H1 (cell line): ENCODE measurements around the gene PRKAB2. TPM values are rescaled to one million over a fixed set of nuclear protein-coding genes. Genes with fewer than 3 reads are reported as not detected.

ENCODE experiments used
- CTCF ChIA-PET: fragments of 300-600 bp; sonication (Branson Sonifier 250); formaldehyde crosslinking; loops from one replicate; lab custom pipeline; 2021; ENCODE audit not compliant: partially characterized antibody; lab: Charles Lee
- POLR2A ChIA-PET: fragments of 300-600 bp; sonication (Branson Sonifier 250); formaldehyde crosslinking; loops from one replicate; lab custom pipeline; 2021; ENCODE audit warnings: inconsistent platforms; ENCODE audit not compliant: partially characterized antibody; lab: Charles Lee
- DNase-seq, 2 experiments: peaks; one replicate each; pipeline versions ENCODE4 v3.0.0 to v3.0.0-alpha.2; 2010 to 2022; ENCODE audit warnings: low spot score in 2 of 2, low read depth in 1 of 2, mixed read lengths in 1 of 2
- FAIRE-seq: peaks from 2 replicates; lab custom pipeline; 2011; peaks lifted over from hg19 to GRCh38; lab: Jason Lieb, UNC
- H2AFZ ChIP-seq: 2 replicates; pipeline ENCODE4 v1.8.1; 2012; ENCODE audit warnings: low read length, inconsistent platforms
- H2AK5ac ChIP-seq: 2 replicates; pipeline ENCODE4 v1.6.1; 2013; ENCODE audit warnings: low read depth, low read length
- H2BK120ac ChIP-seq: replicated peaks from 2 replicates; pipeline ENCODE3; 2013; ENCODE audit warnings: low read depth, low read length, inconsistent platforms
- H2BK12ac ChIP-seq: 2 replicates; pipeline ENCODE4 v1.6.1; 2013; ENCODE audit warnings: low read depth, low read length
- H2BK15ac ChIP-seq: 2 replicates; pipeline ENCODE4 v1.6.1; 2013; ENCODE audit warnings: low read length
- H2BK20ac ChIP-seq: 2 replicates; pipeline ENCODE4 v1.6.1; 2013; ENCODE audit warnings: low read length
- H2BK5ac ChIP-seq: 2 replicates; pipeline ENCODE4 v1.6.1; 2013; ENCODE audit warnings: low read depth, low read length
- H3K14ac ChIP-seq: 2 replicates; pipeline ENCODE4 v1.6.1; 2013; ENCODE audit warnings: inconsistent platforms; ENCODE audit not compliant: insufficient read length
- H3K18ac ChIP-seq: 2 replicates; pipeline ENCODE4 v1.6.1; 2013; ENCODE audit warnings: low read length; ENCODE audit errors: extremely low read depth
- H3K23ac ChIP-seq: 2 replicates; pipeline ENCODE4 v1.6.1; 2013; ENCODE audit warnings: inconsistent platforms; ENCODE audit not compliant: insufficient read length
- H3K23me2 ChIP-seq: 2 replicates; pipeline ENCODE4 v1.6.1; 2013; ENCODE audit warnings: low read depth, low read length
- H3K27ac ChIP-seq: 2 replicates; pipeline ENCODE4 v1.6.1; 2011; ENCODE audit warnings: low read depth, low read length, inconsistent platforms
- H3K27me3 ChIP-seq, 4 experiments: replicated peaks in 1 of 4; 1 replicate in 1 of 4; 2 replicates in 3 of 4; pipeline versions ENCODE4 v1.6.1 to v1.8.1; 2011 to 2013; ENCODE audit warnings: low read length in 3 of 4, mild to moderate bottlenecking in 3 of 4, inconsistent platforms in 2 of 4, mixed read lengths in 2 of 4, moderate library complexity in 1 of 4; ENCODE audit not compliant: control insufficient read depth in 3 of 4, insufficient read depth in 3 of 4; ENCODE audit errors: extremely low read depth in 1 of 4
- H3K36me3 ChIP-seq, 4 experiments: 2 replicates each; pipeline versions ENCODE4 v1.6.1 to v1.8.1; 2011 to 2013; ENCODE audit warnings: mild to moderate bottlenecking in 4 of 4, low read length in 3 of 4, moderate library complexity in 2 of 4, control low read depth in 1 of 4, inconsistent platforms in 1 of 4; ENCODE audit not compliant: insufficient read depth in 4 of 4, control insufficient read depth in 2 of 4
- H3K4ac ChIP-seq: replicated peaks from 2 replicates; pipeline ENCODE3; 2013; ENCODE audit warnings: low read length, low read depth, mixed read lengths, inconsistent platforms; ENCODE audit not compliant: insufficient read length
- H3K4me1 ChIP-seq, 4 experiments: replicated peaks in 1 of 4; 1 replicate in 1 of 4; 2 replicates in 3 of 4; pipeline versions ENCODE4 v1.6.1 to v1.8.1; 2011 to 2013; ENCODE audit warnings: low read length in 3 of 4, inconsistent platforms in 2 of 4, mixed read lengths in 1 of 4; ENCODE audit not compliant: insufficient read depth in 4 of 4, control insufficient read depth in 3 of 4
- H3K4me2 ChIP-seq, 2 experiments: 2 replicates each; pipeline versions ENCODE4 v1.6.1 to v1.8.1; 2011 to 2013; ENCODE audit warnings: low read depth in 2 of 2, low read length in 2 of 2, control low read depth in 1 of 2, inconsistent platforms in 1 of 2, mild to moderate bottlenecking in 1 of 2; ENCODE audit not compliant: insufficient read depth in 1 of 2
- H3K4me3 ChIP-seq, 4 experiments: fragments of 200-600, 300-600 bp in 1 of 4; sonication (generic), shearing (Covaris generic), sonication (Bioruptor Twin) in 1 of 4; 2 replicates each; pipeline versions ENCODE4 v1.5.1 to v1.8.1; 2011 to 2016; ENCODE audit warnings: low read length in 4 of 4, low read depth in 3 of 4, control low read depth in 2 of 4, inconsistent platforms in 2 of 4, mild to moderate bottlenecking in 2 of 4, mixed read lengths in 1 of 4, moderate library complexity in 1 of 4; ENCODE audit not compliant: insufficient read depth in 2 of 4; ENCODE audit errors: extremely low read depth in 1 of 4
- H3K56ac ChIP-seq: replicated peaks from 2 replicates; pipeline ENCODE3; 2013; ENCODE audit warnings: low read depth, mild to moderate bottlenecking, mixed read lengths, low read length, inconsistent platforms; ENCODE audit not compliant: insufficient read length
- H3K79me1 ChIP-seq: 2 replicates; pipeline ENCODE4 v1.6.1; 2013; ENCODE audit warnings: low read depth, low read length, control low read depth
- H3K79me2 ChIP-seq, 2 experiments: 2 replicates each; pipeline versions ENCODE4 v1.6.1 to v1.8.1; 2012 to 2013; ENCODE audit warnings: low read length in 2 of 2, mild to moderate bottlenecking in 2 of 2, inconsistent platforms in 1 of 2; ENCODE audit not compliant: insufficient read depth in 2 of 2, control insufficient read depth in 1 of 2
- H3K9ac ChIP-seq, 4 experiments: replicated peaks in 1 of 4; 1 replicate in 1 of 4; 2 replicates in 3 of 4; pipeline versions ENCODE4 v1.6.1 to v1.8.1; 2011 to 2013; ENCODE audit warnings: low read depth in 3 of 4, low read length in 3 of 4, control low read depth in 2 of 4, mild to moderate bottlenecking in 2 of 4, moderate library complexity in 2 of 4, inconsistent platforms in 1 of 4; ENCODE audit errors: extremely low read depth in 1 of 4
- H3K9me3 ChIP-seq, 2 experiments: 2 replicates each; pipeline versions ENCODE4 v1.6.1 to v1.8.1; 2012 to 2013; ENCODE audit warnings: mild to moderate bottlenecking in 2 of 2, moderate library complexity in 2 of 2, control low read depth in 1 of 2, inconsistent platforms in 1 of 2, low read depth in 1 of 2, low read length in 1 of 2, mixed read lengths in 1 of 2; ENCODE audit not compliant: insufficient read depth in 2 of 2
- H4K20me1 ChIP-seq, 2 experiments: replicated peaks in 1 of 2; 2 replicates each; pipeline versions ENCODE3 to v1.8.1; 2011 to 2013; ENCODE audit warnings: inconsistent platforms in 2 of 2, low read length in 2 of 2, mild to moderate bottlenecking in 1 of 2; ENCODE audit not compliant: insufficient read depth in 2 of 2, control insufficient read depth in 1 of 2
- H4K5ac ChIP-seq: 2 replicates; pipeline ENCODE4 v1.6.1; 2013; ENCODE audit warnings: low read length, low read depth, mixed read lengths, inconsistent platforms; ENCODE audit not compliant: insufficient read length
- H4K8ac ChIP-seq: 2 replicates; pipeline ENCODE4 v1.8.0; 2013; ENCODE audit warnings: mild to moderate bottlenecking, moderate library complexity, low read length, inconsistent platforms; ENCODE audit not compliant: insufficient read depth; ENCODE audit errors: extremely low read depth
- H4K91ac ChIP-seq: replicated peaks from 2 replicates; pipeline ENCODE3; 2013; ENCODE audit warnings: low read length, mixed read lengths, inconsistent platforms; ENCODE audit not compliant: insufficient read length
- BCL11A ChIP-seq, 2 experiments: IDR thresholded peaks; one replicate each; pipeline ENCODE4 v1.6.1; 2011; ENCODE audit warnings: low read depth in 2 of 2, low read length in 2 of 2, mild to moderate bottlenecking in 2 of 2
- CTBP2 ChIP-seq: IDR thresholded peaks from 2 replicates; pipeline ENCODE4 v1.7.0; 2011; ENCODE audit warnings: borderline replicate concordance, mild to moderate bottlenecking, moderate library complexity, mixed read lengths, low read length; ENCODE audit not compliant: insufficient read depth, insufficient read length
- HDAC2 ChIP-seq, 2 experiments: fragments of 300-600 bp in 1 of 2; sonication (generic) in 1 of 2; IDR thresholded peaks; 2 replicates each; pipeline ENCODE4 v1.6.1; 2011 to 2012; ENCODE audit warnings: low read depth in 2 of 2, low read length in 2 of 2, mild to moderate bottlenecking in 2 of 2, moderate library complexity in 2 of 2, borderline replicate concordance in 1 of 2, inconsistent platforms in 1 of 2
- HDAC6 ChIP-seq: IDR thresholded peaks from one replicate; pipeline ENCODE4 v1.7.1; 2012; ENCODE audit warnings: low read depth, mild to moderate bottlenecking, inconsistent platforms, low read length, moderate library complexity
- KDM4A ChIP-seq: IDR thresholded peaks from one replicate; pipeline ENCODE4 v1.7.1; 2012; ENCODE audit warnings: low read depth, mild to moderate bottlenecking, moderate library complexity, low read length, inconsistent platforms; ENCODE audit not compliant: severe bottlenecking
- RXRA ChIP-seq: IDR thresholded peaks from 2 replicates; pipeline ENCODE4 v1.6.1; 2011; ENCODE audit warnings: low read depth, mild to moderate bottlenecking, low read length, moderate library complexity; ENCODE audit not compliant: insufficient read depth
- SAP30 ChIP-seq: fragments of 300-600 bp; sonication (generic); IDR thresholded peaks from 2 replicates; pipeline ENCODE4 v1.7.1; 2012; ENCODE audit warnings: low read length, moderate library complexity, mild to moderate bottlenecking, inconsistent platforms; ENCODE audit not compliant: insufficient read depth, insufficient replicate concordance
- TCF12 ChIP-seq: IDR thresholded peaks from 2 replicates; pipeline ENCODE4 v1.6.1; 2011; ENCODE audit warnings: low read depth, mild to moderate bottlenecking, low read length
- WGBS, 2 experiments: shearing (Covaris generic) in 1 of 2; methylation state at CpG; one replicate each; pipeline versions ENCODE4 v1.1.6 to v1.1.7; 2013 to 2015; ENCODE audit warnings: low lambda C conversion rate in 2 of 2, mixed read lengths in 2 of 2, inconsistent platforms in 1 of 2, low coverage in 1 of 2, missing lambda C conversion rate in 1 of 2; ENCODE audit not compliant: insufficient replicate concordance in 2 of 2, insufficient coverage in 1 of 2, insufficient read length in 1 of 2; ENCODE audit errors: extremely low coverage in 1 of 2, missing lambda C conversion rate in 1 of 2; 5-methylcytosine and 5-hydroxymethylcytosine counted together
- polyA plus RNA-seq, 7 experiments: library from polyadenylated mRNA; depleted of rRNA in 3 of 7; stranded (reverse) in 5 of 7; unstranded in 2 of 7; fragments of >200 nt in 5 of 7; fragments of 200-250 nt in 2 of 7; gene quantifications; 1 replicate in 5 of 7; 2 replicates in 1 of 7; 4 replicates in 1 of 7; pipeline versions ENCODE4 v1.2.1 to v1.2.3, GENCODE V29; 2011 to 2013; ENCODE audit warnings: missing spikeins in 2 of 7, mixed read lengths in 2 of 7
- total RNA-seq: library from RNA; stranded (reverse); fragmentation: NEBNext Ultra II Directional; extraction: Animal tissue kit (Norgen Biotek cat#: 25700); gene quantifications from 2 replicates; pipeline ENCODE4 v1.2.1, GENCODE V29; 2021

PRKAB2 gene
- total and polyA plus RNA-seq, 2 of the 8 experiments (the other 6 are each of a cell fraction or from before 2014, with no cell fraction given): 15.0 to 18.9 TPM

- Histone ChIP-seq H2AFZ (no peak overlapping the region), H3K9me3 (no peaks in the 10 kb centered on the region), H3K4me1 (no peaks in the 10 kb centered on the region), H3K36me3 (no peaks in the 10 kb centered on the region), H2BK15ac (no peak overlapping the region), H3K4me2 (no peak overlapping the region), H3K4ac (no peak overlapping the region), H3K18ac (no peak overlapping the region), H2BK120ac (no peak overlapping the region), H3K27me3 (no peaks in the 10 kb centered on the region), H3K79me1 (no peaks in the 10 kb centered on the region), H4K91ac (no peak overlapping the region), H3K4me3 (no peak overlapping the region), H3K14ac (no peak overlapping the region), H4K8ac (no peak overlapping the region), H2AK5ac (no peak overlapping the region), H2BK12ac (no peak overlapping the region), H3K9ac (no peak overlapping the region), H2BK5ac (no peak overlapping the region), H3K23me2 (no peaks in the 10 kb centered on the region), H3K79me2 (no peaks in the 10 kb centered on the region), H3K56ac (no peak overlapping the region), H4K5ac (no peak overlapping the region), H3K27ac (no peak overlapping the region), H3K23ac (no peak overlapping the region), H2BK20ac (no peak overlapping the region), H4K20me1 (no peaks in the 10 kb centered on the region)
- TF ChIP-seq TCF12 (no peak), SAP30 (no peak), CTBP2 (no peak), HDAC2 (IDR thresholded peaks at IDR 0.05; ENCODE audit: borderline replicate concordance in 1 of 2, low read depth in 2 of 2, low read length in 2 of 2) (no peak), KDM4A (no peak), BCL11A (IDR thresholded peaks at IDR 0.05; ENCODE audit: low read depth in 2 of 2, low read length in 2 of 2) (no peak), RXRA (no peak), HDAC6 (no peak)
- ChIA-PET CTCF (no interaction called here), POLR2A (interaction anchor here (1.1 kb wide), 1 partner anchor 126 kb away, joined by 3 read pairs; no protein-coding TSS in a partner anchor)
- 86% methylated on average over 3 of the region's 3 CpGs; no CpG with 5 or more reads in 1 of the 2 experiments for WGBS, 2 experiments
- no peak for DNase-seq
- no peak for FAIRE-seq
These were observed 37.9 kb upstream of the PRKAB2 start for GRCh38 chr1:147209825-147210821.
